GM19463 (cell line): ENCODE results near the gene ERP27.

Experiments used
- ATAC-seq: cut with Tn5 transposase; IDR thresholded peaks from one replicate; pipeline ENCODE4 v1.9.1; 2021; ENCODE audit warnings: mild to moderate bottlenecking, moderate library complexity; ENCODE audit not compliant: unreplicated experiment

ERP27 gene

DNA sequence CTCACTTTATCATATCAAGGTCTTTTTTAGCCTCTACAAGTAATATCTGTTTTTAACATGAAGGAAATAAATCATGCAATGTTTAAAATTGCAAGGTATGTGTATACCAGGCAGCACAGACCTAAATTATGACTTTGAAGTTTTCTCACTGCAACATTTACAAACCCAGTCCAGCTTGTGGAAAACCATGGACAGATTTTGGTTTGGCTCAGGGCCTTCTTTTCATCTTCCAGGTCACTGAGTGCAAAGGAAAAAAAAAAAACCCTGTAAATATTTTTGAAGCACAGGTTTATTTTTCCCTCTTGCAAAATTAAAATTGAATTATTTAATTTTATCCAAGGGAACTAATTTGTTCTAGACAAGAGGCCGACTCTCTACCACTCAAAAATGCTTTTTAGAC lies 66.5 kb downstream of the ERP27 start:
- ATAC-seq = no peak

- no peak for ATAC-seq
These were observed 67.1 kb downstream of the ERP27 start for GRCh38 chr12:14871247-14871646.

DNA sequence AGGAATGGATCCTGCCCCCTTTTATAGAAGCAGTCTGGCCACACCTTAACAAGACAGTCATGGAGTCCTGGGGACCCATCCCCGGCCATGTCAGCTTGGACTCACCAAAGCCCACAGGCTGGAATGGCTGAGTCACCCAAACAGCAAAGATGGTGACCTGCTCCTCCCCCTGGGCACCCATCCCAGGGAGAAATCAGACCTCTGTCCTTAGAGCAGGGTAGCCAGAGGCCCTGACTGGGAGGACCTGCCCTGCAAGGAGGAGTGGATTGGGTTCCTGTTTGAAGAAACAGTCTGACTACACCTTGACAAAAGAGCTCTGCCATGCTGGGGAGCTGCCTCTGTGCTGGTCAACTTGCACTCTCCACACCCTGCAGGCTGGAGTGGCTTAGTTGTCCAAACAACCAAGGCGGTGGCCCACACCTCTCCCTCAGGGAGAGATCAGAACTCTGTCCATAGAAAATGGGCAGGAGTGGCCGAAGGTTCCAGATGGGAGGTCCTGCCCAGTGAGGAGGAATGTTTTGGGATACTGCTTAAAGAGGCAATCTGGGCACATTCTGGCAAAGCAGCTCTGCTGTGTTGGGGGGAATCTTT lies 69.3 kb downstream of the ERP27 start:
- no peak for ATAC-seq
